SK-N-SH (cell line): ENCODE results near the gene DERL3. TPM values are rescaled to one million over a fixed set of nuclear protein-coding genes. Genes with fewer than 3 reads are reported as not detected.

Experiments
- CTCF ChIA-PET: fragments of 300-600, 350-600 bp; formaldehyde crosslinking; extraction: SDS; loops from one replicate; lab custom pipeline; 2021; lab: Yijun Ruan, JAX
- POLR2A ChIA-PET: fragments of 350-600 bp; sonication (Branson Sonifier 250); formaldehyde crosslinking; extraction: SDS; loops from one replicate; lab custom pipeline; 2020; ENCODE audit warnings: antibody characterized with exemption, inconsistent platforms; lab: Yijun Ruan, JAX
- DNase-seq: peaks from one replicate; pipeline ENCODE4 v3.0.0; 2012
- H2AFZ ChIP-seq: fragments of 200-600 bp; sonication (generic); 2 replicates; pipeline ENCODE4 v1.8.1; 2016; ENCODE audit warnings: antibody characterized with exemption, mild to moderate bottlenecking, low read depth
- H3F3A ChIP-seq: fragments of 200-600 bp; sonication (generic); replicated peaks from 2 replicates; pipeline ENCODE3; 2016; ENCODE audit warnings: antibody characterized with exemption, mild to moderate bottlenecking; ENCODE audit not compliant: insufficient read depth
- H3K27ac ChIP-seq, 2 experiments: fragments of 200-500 bp in 1 of 2; fragments of 200-600 bp in 1 of 2; sonication (Bioruptor generic) in 1 of 2; sonication (generic), shearing (Covaris generic) in 1 of 2; 2 replicates each; pipeline versions ENCODE4 v1.5.1 to v1.6.1; 2014 to 2016; ENCODE audit warnings: low read depth in 2 of 2, inconsistent platforms in 1 of 2, low read length in 1 of 2, mild to moderate bottlenecking in 1 of 2, mixed read lengths in 1 of 2
- H3K27me3 ChIP-seq: fragments of 200-600 bp; sonication (generic), shearing (Covaris generic); 2 replicates; pipeline ENCODE4 v1.6.1; 2016; ENCODE audit warnings: mixed run types; ENCODE audit not compliant: insufficient read depth
- H3K36me3 ChIP-seq, 2 experiments: fragments of 200-500 bp in 1 of 2; fragments of 200-600 bp in 1 of 2; sonication (Bioruptor generic) in 1 of 2; sonication (generic) in 1 of 2; replicated peaks in 1 of 2; 2 replicates each; pipeline versions ENCODE3 to v1.5.1; 2014 to 2016; ENCODE audit warnings: low read length in 1 of 2, mild to moderate bottlenecking in 1 of 2; ENCODE audit not compliant: insufficient read depth in 2 of 2, control insufficient read depth in 1 of 2
- H3K4me1 ChIP-seq, 2 experiments: fragments of 200-500 bp in 1 of 2; fragments of 200-600 bp in 1 of 2; sonication (Bioruptor generic) in 1 of 2; sonication (generic), shearing (Covaris generic) in 1 of 2; 2 replicates each; pipeline versions ENCODE4 v1.5.1 to v1.6.1; 2014 to 2016; ENCODE audit warnings: low read depth in 1 of 2, low read length in 1 of 2, mixed run types in 1 of 2; ENCODE audit not compliant: insufficient read depth in 2 of 2, control insufficient read depth in 1 of 2
- H3K4me2 ChIP-seq: fragments of 200-600 bp; sonication (generic), shearing (Covaris generic); 2 replicates; pipeline ENCODE4 v1.6.1; 2017; ENCODE audit warnings: mixed run types
- H3K4me3 ChIP-seq, 2 experiments: fragments of 200-500 bp in 1 of 2; fragments of 200-600 bp in 1 of 2; sonication (Bioruptor generic) in 1 of 2; sonication (generic), shearing (Covaris generic) in 1 of 2; 2 replicates each; pipeline versions ENCODE4 v1.5.1 to v1.8.1; 2014 to 2016; ENCODE audit warnings: low read depth in 2 of 2, inconsistent platforms in 1 of 2, low read length in 1 of 2, mild to moderate bottlenecking in 1 of 2, mixed read lengths in 1 of 2, moderate library complexity in 1 of 2
- H3K79me2 ChIP-seq: fragments of 200-600 bp; sonication (generic); 2 replicates; pipeline ENCODE4 v1.8.1; 2017; ENCODE audit warnings: mild to moderate bottlenecking; ENCODE audit not compliant: insufficient read depth
- H3K9ac ChIP-seq: fragments of 200-600 bp; sonication (generic); 2 replicates; pipeline ENCODE4 v1.6.1; 2017; ENCODE audit warnings: mixed run types
- H3K9me2 ChIP-seq: fragments of 200-600 bp; sonication (generic); 2 replicates; pipeline ENCODE4 v1.6.1; 2017; ENCODE audit warnings: mixed run types
- H3K9me3 ChIP-seq: fragments of 200-600 bp; sonication (generic); 2 replicates; pipeline ENCODE4 v1.6.1; 2017; ENCODE audit warnings: mixed run types, mild to moderate bottlenecking, moderate library complexity
- H4K20me1 ChIP-seq: fragments of 200-600 bp; sonication (generic); 2 replicates; pipeline ENCODE4 v1.6.1; 2017; ENCODE audit warnings: mild to moderate bottlenecking, mixed run types; ENCODE audit not compliant: insufficient read depth
- ELF1 ChIP-seq: IDR thresholded peaks from 2 replicates; pipeline ENCODE4 v1.4.0; 2012
- EP300 ChIP-seq, 2 experiments: IDR thresholded peaks; 2 replicates each; pipeline versions ENCODE4 v1.4.0 to v1.6.1; 2012; ENCODE audit warnings: borderline replicate concordance in 1 of 2, low read depth in 1 of 2, low read length in 1 of 2
- FOSL2 ChIP-seq: IDR thresholded peaks from 2 replicates; pipeline ENCODE4 v1.4.0; 2012; ENCODE audit warnings: low read depth, mild to moderate bottlenecking, moderate library complexity, borderline replicate concordance
- FOXM1 ChIP-seq: IDR thresholded peaks from 2 replicates; pipeline ENCODE4 v1.4.0; 2012; ENCODE audit warnings: low read depth, mild to moderate bottlenecking
- GABPA ChIP-seq: IDR thresholded peaks from 2 replicates; pipeline ENCODE4 v1.4.0; 2012; ENCODE audit warnings: low read depth, mild to moderate bottlenecking
- NFIC ChIP-seq: IDR thresholded peaks from 2 replicates; pipeline ENCODE4 v1.4.0; 2012; ENCODE audit warnings: borderline replicate concordance
- RFX5 ChIP-seq: IDR thresholded peaks from 2 replicates; pipeline ENCODE4 v1.6.1; 2012; ENCODE audit warnings: mild to moderate bottlenecking, improper control_type of control experiment, low read length
- SMC3 ChIP-seq: IDR thresholded peaks from 2 replicates; pipeline ENCODE4 v1.6.1; 2012; ENCODE audit warnings: low read depth, low read length, improper control_type of control experiment
- WGBS: methylation state at CpG from one replicate; pipeline ENCODE4 v1.1.6; 2017; ENCODE audit warnings: low lambda C conversion rate; 5-methylcytosine and 5-hydroxymethylcytosine counted together
- polyA plus RNA-seq, 3 experiments: library from polyadenylated mRNA; depleted of rRNA; stranded (reverse); fragments of >200 nt; gene quantifications; 2 replicates each; pipeline ENCODE4 v1.2.3, GENCODE V29; 2012
- TF ChIP-seq, protein P1 (sequence below): IDR thresholded peaks from 2 replicates; pipeline ENCODE4 v1.6.1; 2012; ENCODE audit warnings: mild to moderate bottlenecking, low read depth, low read length, moderate library complexity
- TF ChIP-seq, protein P2 (sequence below): fragments of 150-350 bp; IDR thresholded peaks from 2 replicates; pipeline ENCODE4 v1.6.1; 2016; ENCODE audit warnings: mild to moderate bottlenecking, low read depth, low read length

DERL3 gene
- polyA plus RNA-seq, 1 of the 3 experiments (the other 2 are of a cell fraction): not detected

DNA sequence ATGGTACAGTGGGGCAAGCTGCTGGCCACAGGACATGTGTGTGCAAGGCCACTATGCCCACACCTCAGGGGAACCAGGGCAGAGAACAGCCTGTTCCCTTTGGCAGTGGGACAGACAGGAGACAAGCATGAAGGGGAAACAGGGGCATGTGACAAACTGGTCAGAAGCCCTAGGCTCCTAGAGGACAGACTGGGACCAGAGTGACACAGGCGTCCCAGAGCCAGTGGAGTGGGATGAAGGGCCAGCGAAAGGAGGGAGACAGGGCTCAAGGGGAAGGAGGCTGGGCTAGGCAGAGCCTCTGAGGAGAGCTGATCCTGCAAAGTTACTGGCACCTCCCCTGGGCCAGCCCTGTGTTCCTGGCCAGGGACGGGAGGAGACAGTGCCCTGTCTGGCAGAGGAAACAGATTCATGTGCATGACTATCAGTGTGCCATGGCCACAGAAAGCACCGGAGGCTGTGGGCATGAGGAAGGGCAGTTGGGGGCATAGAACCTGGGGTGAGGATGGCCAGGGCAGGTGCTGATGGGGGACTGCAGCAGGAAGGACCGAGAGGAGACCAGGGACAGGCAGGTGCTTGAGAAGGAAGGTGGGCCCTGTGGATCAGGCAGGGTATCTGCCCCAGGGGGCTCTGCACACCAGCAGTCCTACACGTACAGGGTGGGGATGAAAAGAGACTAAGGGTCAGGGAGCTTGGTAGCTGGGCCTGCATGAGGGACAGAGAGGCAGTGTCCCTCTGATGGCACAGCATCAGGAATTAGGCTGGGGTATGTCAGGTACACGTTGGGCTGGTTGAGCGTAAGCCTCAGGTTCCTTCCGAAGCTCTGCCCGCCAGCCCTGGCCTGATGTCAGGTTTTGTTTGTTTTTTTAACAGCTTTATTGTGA is 9.8 kb downstream of the DERL3 start:
- peaks cover 25 to 47% of the 10 kb centered on the region in 2 experiments for H3K36me3 ChIP-seq
- no peaks in the 10 kb centered on the region for H3K9me2 ChIP-seq
- WGBS: 97% methylated on average over 10 of the region's 10 CpGs
- H3K4me2 ChIP-seq: no peak overlapping the region
- H3K27me3 ChIP-seq: no peaks in the 10 kb centered on the region
- peak overlapping the region; percentile 54 to 80; a peak in 3 of 4 replicates for H3K27ac ChIP-seq
- no peak overlapping the region for H3K4me3 ChIP-seq
- H3K9ac ChIP-seq: no peak overlapping the region
- H3K4me1 ChIP-seq: peaks cover 0 to 78% of the 10 kb centered on the region in 2 experiments; a peak in 2 of 4 replicates
- no peak for DNase-seq
- no peaks in the 10 kb centered on the region; the same call in 1 of the 2 replicates for H4K20me1 ChIP-seq
- no peak overlapping the region for H2AFZ ChIP-seq
- POLR2A ChIA-PET: interaction anchor here (2.0 kb wide), 1 partner anchor 17 kb away, joined by 8 read pairs; no protein-coding TSS in a partner anchor
- H3K9me3 ChIP-seq: no peaks in the 10 kb centered on the region
- peaks cover 17% of the 10 kb centered on the region for H3F3A ChIP-seq
- peaks cover 21% of the 10 kb centered on the region for H3K79me2 ChIP-seq
- no peak for TF ChIP-seq GABPA
- TF ChIP-seq, protein P1, sequence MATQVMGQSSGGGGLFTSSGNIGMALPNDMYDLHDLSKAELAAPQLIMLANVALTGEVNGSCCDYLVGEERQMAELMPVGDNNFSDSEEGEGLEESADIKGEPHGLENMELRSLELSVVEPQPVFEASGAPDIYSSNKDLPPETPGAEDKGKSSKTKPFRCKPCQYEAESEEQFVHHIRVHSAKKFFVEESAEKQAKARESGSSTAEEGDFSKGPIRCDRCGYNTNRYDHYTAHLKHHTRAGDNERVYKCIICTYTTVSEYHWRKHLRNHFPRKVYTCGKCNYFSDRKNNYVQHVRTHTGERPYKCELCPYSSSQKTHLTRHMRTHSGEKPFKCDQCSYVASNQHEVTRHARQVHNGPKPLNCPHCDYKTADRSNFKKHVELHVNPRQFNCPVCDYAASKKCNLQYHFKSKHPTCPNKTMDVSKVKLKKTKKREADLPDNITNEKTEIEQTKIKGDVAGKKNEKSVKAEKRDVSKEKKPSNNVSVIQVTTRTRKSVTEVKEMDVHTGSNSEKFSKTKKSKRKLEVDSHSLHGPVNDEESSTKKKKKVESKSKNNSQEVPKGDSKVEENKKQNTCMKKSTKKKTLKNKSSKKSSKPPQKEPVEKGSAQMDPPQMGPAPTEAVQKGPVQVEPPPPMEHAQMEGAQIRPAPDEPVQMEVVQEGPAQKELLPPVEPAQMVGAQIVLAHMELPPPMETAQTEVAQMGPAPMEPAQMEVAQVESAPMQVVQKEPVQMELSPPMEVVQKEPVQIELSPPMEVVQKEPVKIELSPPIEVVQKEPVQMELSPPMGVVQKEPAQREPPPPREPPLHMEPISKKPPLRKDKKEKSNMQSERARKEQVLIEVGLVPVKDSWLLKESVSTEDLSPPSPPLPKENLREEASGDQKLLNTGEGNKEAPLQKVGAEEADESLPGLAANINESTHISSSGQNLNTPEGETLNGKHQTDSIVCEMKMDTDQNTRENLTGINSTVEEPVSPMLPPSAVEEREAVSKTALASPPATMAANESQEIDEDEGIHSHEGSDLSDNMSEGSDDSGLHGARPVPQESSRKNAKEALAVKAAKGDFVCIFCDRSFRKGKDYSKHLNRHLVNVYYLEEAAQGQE: no peak
- TF ChIP-seq, protein P2, sequence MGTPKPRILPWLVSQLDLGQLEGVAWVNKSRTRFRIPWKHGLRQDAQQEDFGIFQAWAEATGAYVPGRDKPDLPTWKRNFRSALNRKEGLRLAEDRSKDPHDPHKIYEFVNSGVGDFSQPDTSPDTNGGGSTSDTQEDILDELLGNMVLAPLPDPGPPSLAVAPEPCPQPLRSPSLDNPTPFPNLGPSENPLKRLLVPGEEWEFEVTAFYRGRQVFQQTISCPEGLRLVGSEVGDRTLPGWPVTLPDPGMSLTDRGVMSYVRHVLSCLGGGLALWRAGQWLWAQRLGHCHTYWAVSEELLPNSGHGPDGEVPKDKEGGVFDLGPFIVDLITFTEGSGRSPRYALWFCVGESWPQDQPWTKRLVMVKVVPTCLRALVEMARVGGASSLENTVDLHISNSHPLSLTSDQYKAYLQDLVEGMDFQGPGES: no peak
- TF ChIP-seq, all 33 proteins: peak for 0
- CTCF ChIA-PET: interaction anchor here (0.7 to 1.7 kb wide), 4 partner anchors 21 to 29 kb away, joined by 3 to 9 read pairs (median 4); partner anchors contain the start of gene SLC2A11

DNA sequence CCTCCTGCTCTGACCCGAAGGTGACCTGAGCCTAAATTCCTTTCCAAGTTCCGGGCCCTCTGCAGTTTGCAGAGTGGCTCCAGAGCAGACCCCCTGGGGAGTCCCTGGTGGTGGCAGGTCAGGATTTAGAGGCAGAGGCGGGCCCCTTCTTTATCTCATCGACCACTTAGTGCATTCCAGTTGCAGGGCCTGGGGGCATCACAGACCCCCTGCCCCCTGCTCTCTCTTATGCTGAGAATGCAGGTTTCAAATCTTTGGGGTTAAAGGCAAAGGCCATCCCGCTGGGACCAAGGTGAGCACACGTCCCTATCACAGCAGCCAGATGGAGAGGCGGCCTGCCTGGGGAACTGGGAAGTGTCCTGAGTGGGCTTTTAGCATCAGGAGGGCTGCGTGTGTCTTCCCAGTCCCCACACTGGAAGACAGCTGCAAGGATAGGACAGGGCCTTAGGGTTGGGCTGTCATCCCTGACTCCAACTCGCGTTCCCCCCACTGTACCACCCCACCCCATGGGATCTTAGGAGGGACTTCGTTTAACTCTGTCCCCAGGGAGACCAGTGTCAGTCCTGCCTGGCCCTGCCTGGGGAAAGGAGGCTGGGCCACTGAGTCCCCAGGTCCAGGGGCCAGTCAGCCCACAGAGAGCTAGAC is 11.3 kb downstream of the DERL3 start:
- H3K4me3 ChIP-seq: no peak overlapping the region
- TF ChIP-seq FOSL2 (no peak), ELF1 (no peak), RFX5 (no peak), EP300 (IDR thresholded peaks at IDR 0.05; ENCODE audit: borderline replicate concordance in 1 of 2, low read depth in 1 of 2, low read length in 1 of 2) (no peak), FOXM1 (no peak), NFIC (no peak), SMC3 (no peak)
- TF ChIP-seq, protein P2: no peak
- H3K36me3 ChIP-seq: peaks cover 25 to 41% of the 10 kb centered on the region in 2 experiments
- H3K4me1 ChIP-seq: peaks cover 0 to 70% of the 10 kb centered on the region in 2 experiments; a peak in 2 of 4 replicates
- H4K20me1 ChIP-seq: no peaks in the 10 kb centered on the region; the same call in 1 of the 2 replicates
- peaks cover 21% of the 10 kb centered on the region for H3K79me2 ChIP-seq
- H3K9ac ChIP-seq: no peak overlapping the region
- H3K4me2 ChIP-seq: no peak overlapping the region
- CTCF ChIA-PET: interaction anchor here (0.9 to 1.7 kb wide), 2 partner anchors 22 to 38 kb away, joined by 3 to 9 read pairs; no protein-coding TSS in a partner anchor
- DNase-seq: peak; percentile 10
- POLR2A ChIA-PET: interaction anchor here (2.1 kb wide), 1 partner anchor 19 kb away, joined by 13 read pairs; no protein-coding TSS in a partner anchor
- H2AFZ ChIP-seq: no peak overlapping the region
- H3F3A ChIP-seq: peaks cover 17% of the 10 kb centered on the region
- H3K9me3 ChIP-seq: no peaks in the 10 kb centered on the region
- peak overlapping the region; percentile 76 to 95 for H3K27ac ChIP-seq
- H3K27me3 ChIP-seq: no peaks in the 10 kb centered on the region
- WGBS: 94% methylated on average over 6 of the region's 11 CpGs
- H3K9me2 ChIP-seq: no peaks in the 10 kb centered on the region
